ENCODE measurements around the gene C1QTNF2.

- TF ChIP-seq CTCF (conservative IDR thresholded peaks at IDR 0.05 in 1 of 2, IDR thresholded peaks at IDR 0.05 in 1 of 2; ENCODE audit: low read depth in 1 of 2, low read length in 2 of 2) = no peak
- no peak for TF ChIP-seq EZH2 (IDR thresholded peaks at IDR 0.05; ENCODE audit: low read length, missing control alignments)
Observed at GRCh38 chr5:160326981-160327380, 43.4 kb downstream of the C1QTNF2 start.
